Duodenal mucosa (tissue), 2 donors: ENCODE data around the gene GJE1.

Experiments
- H3K27ac ChIP-seq: one replicate; pipeline ENCODE4 v1.7.0; 2013; ENCODE audit warnings: low read depth, low read length
- H3K27me3 ChIP-seq, 2 donors: one replicate each; pipeline ENCODE4 v1.7.0; 2013; ENCODE audit warnings: low read length in 2 of 2, control low read depth in 1 of 2; ENCODE audit not compliant: insufficient read depth in 2 of 2, control insufficient read depth in 1 of 2
- H3K36me3 ChIP-seq, 2 donors: one replicate each; pipeline ENCODE4 v1.7.0; 2013; ENCODE audit warnings: low read length in 2 of 2, control low read depth in 1 of 2; ENCODE audit not compliant: insufficient read depth in 2 of 2, control insufficient read depth in 1 of 2
- H3K4me1 ChIP-seq, 2 donors: one replicate each; pipeline ENCODE4 v1.7.0; 2013; ENCODE audit warnings: low read length in 2 of 2, control low read depth in 1 of 2; ENCODE audit not compliant: insufficient read depth in 2 of 2, control insufficient read depth in 1 of 2
- H3K4me3 ChIP-seq, 2 donors: one replicate each; pipeline ENCODE4 v1.7.0; 2013; ENCODE audit warnings: low read length in 2 of 2, low read depth in 1 of 2
- H3K9ac ChIP-seq, 2 donors: one replicate each; pipeline ENCODE4 v1.7.0; 2013; ENCODE audit warnings: low read length in 2 of 2, low read depth in 1 of 2
- H3K9me3 ChIP-seq, 2 donors: one replicate each; pipeline ENCODE4 v1.7.0; 2013; ENCODE audit warnings: low read length in 2 of 2, control low read depth in 1 of 2; ENCODE audit not compliant: control insufficient read depth in 1 of 2

GJE1 gene

DNA sequence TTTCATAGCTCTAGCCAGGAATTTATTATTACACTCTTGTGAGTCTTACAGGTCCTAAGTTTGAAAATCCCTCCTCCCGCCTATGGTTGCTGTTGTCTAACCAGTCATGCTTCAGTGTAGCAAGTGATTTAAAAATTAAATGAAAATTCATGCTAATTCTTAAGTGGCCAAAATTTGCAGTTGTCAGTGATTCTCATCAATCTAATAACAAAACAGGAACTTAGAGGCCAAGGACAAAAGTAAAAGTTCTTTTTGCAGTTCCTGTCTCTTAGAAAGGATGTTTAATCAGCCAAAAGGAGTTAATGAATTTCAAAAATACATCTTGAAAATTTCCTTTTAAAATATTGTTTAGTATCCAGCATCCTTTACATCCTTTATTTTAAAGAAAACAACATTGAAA lies 50.6 kb downstream of the GJE1 start:
- Histone ChIP-seq H3K4me1 (peaks cover 0 to 5% of the 10 kb centered on the region in 2 donors), H3K27ac (no peak overlapping the region)

DNA sequence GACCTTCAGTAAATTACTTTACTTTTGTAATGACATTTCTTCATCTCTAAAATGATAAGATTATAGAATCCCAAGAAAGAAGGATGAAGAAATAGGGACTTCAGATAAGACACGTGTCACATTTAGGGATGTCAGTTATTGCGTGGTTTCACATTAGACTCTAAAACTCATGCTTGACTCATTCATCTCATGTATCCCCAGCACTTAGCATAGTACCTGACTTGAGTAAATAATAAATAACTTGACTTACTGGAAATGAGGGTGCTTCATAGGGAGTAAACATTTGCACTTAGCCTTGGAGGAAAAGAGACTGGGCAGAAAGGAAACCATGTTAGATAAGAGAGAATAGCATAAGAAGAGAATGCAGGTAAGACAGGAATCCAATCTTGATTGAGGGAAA lies 51.6 kb downstream of the GJE1 start:
- H3K9me3 ChIP-seq: no peaks in the 10 kb centered on the region
- H3K4me1 ChIP-seq: peaks cover 0 to 5% of the 10 kb centered on the region in 2 donors
- no peaks in the 10 kb centered on the region for H3K27me3 ChIP-seq
- H3K4me3 ChIP-seq: no peak overlapping the region
- peaks cover 0 to 6% of the 10 kb centered on the region in 2 donors for H3K36me3 ChIP-seq
- no peak overlapping the region for H3K9ac ChIP-seq
- no peak overlapping the region for H3K27ac ChIP-seq

More for the DNA sequence above, 50.6 kb downstream of the GJE1 start:
- Histone ChIP-seq H3K9ac (no peak overlapping the region), H3K27me3 (no peaks in the 10 kb centered on the region), H3K36me3 (peaks cover 0 to 8% of the 10 kb centered on the region in 2 donors), H3K4me3 (no peak overlapping the region), H3K9me3 (no peaks in the 10 kb centered on the region)
